Epithelial cell of esophagus (primary cell): ENCODE results near the gene TAOK1.

Experiments
- DNase-seq: peaks from one replicate; pipeline ENCODE4 v3.0.0; 2010; ENCODE audit warnings: low read depth
- H3K4me3 ChIP-seq: 2 replicates; pipeline ENCODE4 v1.5.1; 2011; ENCODE audit warnings: mild to moderate bottlenecking, low read length, control low read depth
- CTCF ChIP-seq: IDR thresholded peaks from 2 replicates; pipeline ENCODE4 v1.5.1; 2011; ENCODE audit warnings: low read depth, mild to moderate bottlenecking, low read length, control low read depth, inconsistent platforms; ENCODE audit not compliant: insufficient read depth; ENCODE audit errors: missing control alignments

TAOK1 gene

DNA sequence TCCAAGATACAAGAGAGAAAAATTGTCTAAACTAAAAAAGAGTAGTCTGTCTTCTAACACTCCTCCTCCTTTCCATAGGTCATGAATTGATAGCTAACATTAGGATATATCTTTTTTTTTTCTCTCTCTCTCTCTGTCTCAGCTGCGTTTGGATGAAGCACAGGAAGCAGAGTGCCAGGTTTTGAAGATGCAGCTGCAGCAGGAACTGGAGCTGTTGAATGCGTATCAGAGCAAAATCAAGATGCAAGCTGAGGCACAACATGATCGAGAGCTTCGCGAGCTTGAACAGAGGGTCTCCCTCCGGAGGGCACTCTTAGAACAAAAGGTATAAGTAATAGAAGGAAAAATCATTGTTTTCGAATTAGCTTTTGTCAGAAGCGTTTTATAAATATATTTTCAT, 143.8 kb downstream of the TAOK1 start:
- no peak overlapping the region for H3K4me3 ChIP-seq
- no peak for TF ChIP-seq CTCF
- no peak for DNase-seq

DNA sequence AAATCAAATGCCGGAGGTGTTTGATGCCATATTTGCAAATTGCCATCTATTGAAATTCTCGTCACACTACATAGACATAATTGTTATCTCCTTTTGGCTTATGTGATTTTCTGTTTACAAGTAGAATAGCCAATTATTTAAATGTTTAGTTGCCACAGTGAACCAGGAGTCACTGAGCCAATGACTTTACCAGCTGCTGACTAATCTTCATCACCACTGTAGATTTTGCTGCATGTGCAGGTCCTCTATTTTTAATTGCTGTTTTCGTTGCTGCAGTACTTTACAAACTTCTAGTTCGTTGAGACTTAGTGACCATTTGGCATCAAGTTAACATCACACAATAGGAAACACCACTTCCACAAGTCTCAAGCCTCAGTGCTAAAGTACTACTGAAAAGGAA, 153.9 kb downstream of the TAOK1 start:
- no peak for TF ChIP-seq CTCF
- no peak for DNase-seq
- H3K4me3 ChIP-seq = no peak overlapping the region

DNA sequence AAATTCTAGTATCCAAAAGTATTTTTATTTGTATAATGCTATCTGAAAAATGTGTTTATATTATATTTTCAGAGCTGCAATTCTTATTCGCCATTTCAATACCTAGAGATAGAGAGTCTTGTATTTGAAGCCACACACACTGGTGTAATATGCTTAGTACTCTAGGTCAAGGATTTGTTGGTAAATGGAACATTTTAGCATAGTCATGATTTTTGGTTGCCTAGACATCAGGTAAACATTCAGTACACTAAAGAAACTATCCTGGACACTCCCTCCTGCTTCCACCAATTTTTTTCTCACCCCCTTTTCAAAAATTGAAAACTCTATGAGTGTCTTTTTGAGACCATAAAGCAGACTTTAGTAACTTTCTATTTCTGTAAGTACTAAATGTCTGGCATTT, 155.9 kb downstream of the TAOK1 start:
- no peak for DNase-seq
- TF ChIP-seq CTCF = no peak
- H3K4me3 ChIP-seq = no peak overlapping the region

GRCh38 chr17:29546830-29547229, 156.7 kb downstream of the TAOK1 start:
- TF ChIP-seq CTCF = no peak
- H3K4me3 ChIP-seq = no peak overlapping the region
- DNase-seq = no peak

DNA sequence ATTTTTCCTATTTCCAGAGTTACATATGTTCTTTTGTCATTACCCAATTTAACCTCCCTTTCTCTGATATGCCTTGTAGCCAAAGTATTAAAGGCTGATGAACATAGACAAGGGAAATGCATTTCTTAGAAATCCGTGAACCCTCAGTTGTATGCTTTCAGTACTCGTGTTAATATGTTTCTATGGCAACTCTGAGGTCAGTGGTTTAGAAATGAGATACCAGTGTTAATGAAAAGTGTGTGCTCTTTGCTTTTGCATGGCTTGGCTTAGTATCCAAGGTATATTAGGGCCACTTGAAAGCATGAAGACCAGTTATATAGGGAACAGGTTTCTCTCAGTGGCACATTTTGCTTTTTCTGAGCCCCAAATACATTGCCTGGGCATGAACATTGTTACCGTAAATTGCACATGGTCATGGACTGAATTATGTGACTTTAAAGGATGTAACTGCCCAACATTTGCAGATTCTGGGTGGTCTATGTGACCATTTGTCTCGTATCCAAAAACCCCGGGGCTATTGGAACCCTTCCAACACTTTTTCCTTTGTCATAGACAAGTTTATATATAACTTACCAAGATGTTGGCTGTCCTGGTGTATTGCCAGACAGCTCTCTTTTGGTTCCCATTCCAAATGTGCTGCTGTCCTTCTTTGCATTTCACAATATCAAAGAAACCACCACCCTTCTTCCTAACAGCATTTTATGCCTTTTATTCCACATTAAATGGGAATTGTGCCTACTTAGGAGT, 159.2 kb downstream of the TAOK1 start:
- DNase-seq = no peak
- TF ChIP-seq CTCF = no peak
- no peak overlapping the region for H3K4me3 ChIP-seq

DNA sequence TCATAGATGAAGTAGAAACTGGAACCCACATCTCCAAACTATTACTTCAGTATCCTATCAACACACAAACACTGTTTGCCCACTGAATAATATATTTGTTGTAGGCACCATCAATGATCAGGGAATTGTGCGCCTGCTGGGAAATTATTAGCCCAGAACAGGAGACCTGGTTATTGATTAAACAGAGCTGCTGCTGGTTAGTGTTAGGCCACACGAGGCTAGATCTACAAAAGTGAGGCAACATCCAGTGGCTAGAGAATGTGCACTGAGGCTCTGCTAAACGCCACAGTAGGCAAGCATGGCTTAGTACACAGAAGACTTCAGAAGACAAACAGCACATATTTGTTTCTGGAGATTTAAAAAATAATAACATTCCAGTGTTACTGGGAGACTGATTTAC, 165.7 kb downstream of the TAOK1 start:
- no peak for TF ChIP-seq CTCF
- no peak overlapping the region for H3K4me3 ChIP-seq
- no peak for DNase-seq
